ENCODE data around the gene KIAA1328. TPM values are rescaled to one million over a fixed set of nuclear protein-coding genes. Genes with fewer than 3 reads are reported as not detected.

The KIAA1328 gene
- polyA plus RNA-seq, 1 of the 3 experiments (the other 2 are of a cell fraction): 2.6 TPM

- TF ChIP-seq IRF3 (IDR thresholded peaks at IDR 0.05; ENCODE audit: low read depth, low read length) (no peak), SMC3 (IDR thresholded peaks at IDR 0.05; ENCODE audit: low read depth, low read length) (no peak), JUND (IDR thresholded peaks at IDR 0.05) (no peak), ZBTB33 (IDR thresholded peaks at IDR 0.05; ENCODE audit: borderline replicate concordance, low read depth) (no peak), RCOR1 (IDR thresholded peaks at IDR 0.05; ENCODE audit: low read length) (no peak), FOSL2 (IDR thresholded peaks at IDR 0.05; ENCODE audit: borderline replicate concordance, low read depth) (no peak), TCF12 (IDR thresholded peaks at IDR 0.05) (no peak)
- TF ChIP-seq, protein P1, sequence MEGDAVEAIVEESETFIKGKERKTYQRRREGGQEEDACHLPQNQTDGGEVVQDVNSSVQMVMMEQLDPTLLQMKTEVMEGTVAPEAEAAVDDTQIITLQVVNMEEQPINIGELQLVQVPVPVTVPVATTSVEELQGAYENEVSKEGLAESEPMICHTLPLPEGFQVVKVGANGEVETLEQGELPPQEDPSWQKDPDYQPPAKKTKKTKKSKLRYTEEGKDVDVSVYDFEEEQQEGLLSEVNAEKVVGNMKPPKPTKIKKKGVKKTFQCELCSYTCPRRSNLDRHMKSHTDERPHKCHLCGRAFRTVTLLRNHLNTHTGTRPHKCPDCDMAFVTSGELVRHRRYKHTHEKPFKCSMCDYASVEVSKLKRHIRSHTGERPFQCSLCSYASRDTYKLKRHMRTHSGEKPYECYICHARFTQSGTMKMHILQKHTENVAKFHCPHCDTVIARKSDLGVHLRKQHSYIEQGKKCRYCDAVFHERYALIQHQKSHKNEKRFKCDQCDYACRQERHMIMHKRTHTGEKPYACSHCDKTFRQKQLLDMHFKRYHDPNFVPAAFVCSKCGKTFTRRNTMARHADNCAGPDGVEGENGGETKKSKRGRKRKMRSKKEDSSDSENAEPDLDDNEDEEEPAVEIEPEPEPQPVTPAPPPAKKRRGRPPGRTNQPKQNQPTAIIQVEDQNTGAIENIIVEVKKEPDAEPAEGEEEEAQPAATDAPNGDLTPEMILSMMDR (IDR thresholded peaks at IDR 0.05): no peak
Observed at GRCh38 chr18:36993068-36993467, 164.1 kb downstream of the KIAA1328 start (continued).

GRCh38 chr18:37006742-37007141 is 177.8 kb downstream of the KIAA1328 start:
- Histone ChIP-seq H4K20me1 (ENCODE audit: insufficient read depth) (no peaks in the 10 kb centered on the region), H3K9me3 (no peaks in the 10 kb centered on the region), H3K4me1 (ENCODE audit: control insufficient read depth in 1 of 2, insufficient read depth in 2 of 2, low read depth in 1 of 2, low read length in 1 of 2) (no peaks in the 10 kb centered on the region), H3K4me3 (ENCODE audit: low read depth in 2 of 2, low read length in 1 of 2) (no peak overlapping the region), H3K27ac (ENCODE audit: low read depth in 2 of 2, low read length in 1 of 2) (no peak overlapping the region), H3K4me2 (no peak overlapping the region), H3K9ac (no peak overlapping the region), H3K9me2 (no peaks in the 10 kb centered on the region), H3K36me3 (replicated peaks in 1 of 2; ENCODE audit: control insufficient read depth in 1 of 2, insufficient read depth in 2 of 2, low read length in 1 of 2) (no peaks in the 10 kb centered on the region), H3F3A (replicated peaks; ENCODE audit: insufficient read depth) (no peaks in the 10 kb centered on the region), H3K27me3 (ENCODE audit: insufficient read depth) (no peaks in the 10 kb centered on the region), H3K79me2 (ENCODE audit: insufficient read depth) (no peaks in the 10 kb centered on the region), H2AFZ (ENCODE audit: low read depth) (no peak overlapping the region)
- no peak for DNase-seq
- ChIA-PET CTCF (interaction anchor here (1.4 kb wide), 1 partner anchor 12 kb away, joined by 3 read pairs; no protein-coding TSS in a partner anchor), POLR2A (no interaction called here)
- no peak for TF ChIP-seq RCOR1 (IDR thresholded peaks at IDR 0.05; ENCODE audit: low read length)
- no peak for TF ChIP-seq NFIC (IDR thresholded peaks at IDR 0.05; ENCODE audit: borderline replicate concordance)

- Histone ChIP-seq H3K27ac (ENCODE audit: low read depth in 2 of 2, low read length in 1 of 2) (no peak overlapping the region), H3K79me2 (ENCODE audit: insufficient read depth) (no peaks in the 10 kb centered on the region), H3K4me1 (ENCODE audit: control insufficient read depth in 1 of 2, insufficient read depth in 2 of 2, low read depth in 1 of 2, low read length in 1 of 2) (no peaks in the 10 kb centered on the region), H3K36me3 (replicated peaks in 1 of 2; ENCODE audit: control insufficient read depth in 1 of 2, insufficient read depth in 2 of 2, low read length in 1 of 2) (no peaks in the 10 kb centered on the region), H3K9me2 (no peaks in the 10 kb centered on the region), H3K27me3 (ENCODE audit: insufficient read depth) (no peaks in the 10 kb centered on the region), H3K9ac (no peak overlapping the region), H3K4me3 (ENCODE audit: low read depth in 2 of 2, low read length in 1 of 2) (no peak overlapping the region), H2AFZ (ENCODE audit: low read depth) (no peak overlapping the region), H3K9me3 (no peaks in the 10 kb centered on the region), H4K20me1 (ENCODE audit: insufficient read depth) (no peaks in the 10 kb centered on the region), H3K4me2 (no peak overlapping the region), H3F3A (replicated peaks; ENCODE audit: insufficient read depth) (no peaks in the 10 kb centered on the region)
- DNase-seq: no peak
- ChIA-PET POLR2A (no interaction called here), CTCF (no interaction called here)
- TF ChIP-seq RFX5 (IDR thresholded peaks at IDR 0.05; ENCODE audit: low read length): no peak
- no peak for TF ChIP-seq USF1 (IDR thresholded peaks at IDR 0.05; ENCODE audit: borderline replicate concordance, low read depth)
- no peak for TF ChIP-seq NRF1 (IDR thresholded peaks at IDR 0.05; ENCODE audit: low read depth, low read length)
- no peak for TF ChIP-seq RCOR1 (IDR thresholded peaks at IDR 0.05; ENCODE audit: low read length)
- TF ChIP-seq CHD2 (IDR thresholded peaks at IDR 0.05; ENCODE audit: low read length, partially characterized antibody): no peak
- no peak for TF ChIP-seq YY1 (IDR thresholded peaks at IDR 0.05; ENCODE audit: low read depth)
- no peak for TF ChIP-seq FOXJ3 (CRISPR knock-in tag; IDR thresholded peaks at IDR 0.05)
- TF ChIP-seq EZH2phosphoT487 (IDR thresholded peaks at IDR 0.05; ENCODE audit: borderline replicate concordance, low read depth): no peak
- TF ChIP-seq MAX (IDR thresholded peaks at IDR 0.05; ENCODE audit: low read depth): no peak
- TF ChIP-seq NFIC (IDR thresholded peaks at IDR 0.05; ENCODE audit: borderline replicate concordance): no peak
- no peak for TF ChIP-seq USF2 (IDR thresholded peaks at IDR 0.05; ENCODE audit: borderline replicate concordance, low read depth, low read length)
- no peak for TF ChIP-seq FOSL2 (IDR thresholded peaks at IDR 0.05; ENCODE audit: borderline replicate concordance, low read depth)
- no peak for TF ChIP-seq GATA2 (CRISPR knock-in tag; IDR thresholded peaks at IDR 0.05)
- no peak for TF ChIP-seq MXI1 (IDR thresholded peaks at IDR 0.05; ENCODE audit: low read depth, low read length)
- TF ChIP-seq JUND (IDR thresholded peaks at IDR 0.05): no peak
Observed at GRCh38 chr18:37012452-37012851, 183.5 kb downstream of the KIAA1328 start.

Data from SK-N-SH (cell line).